Loucy (cell line): ENCODE results near the gene AUP1.

Source experiments
- EZH2phosphoT487 ChIP-seq: fragments of 200-600 bp; IDR thresholded peaks from 2 replicates; pipeline ENCODE4 v1.6.1; 2018; ENCODE audit warnings: antibody characterized with exemption, mild to moderate bottlenecking, moderate library complexity, borderline replicate concordance
- TF ChIP-seq, protein P1 (sequence below): fragments of 200-600 bp; sonication (generic); conservative IDR thresholded peaks from 2 replicates; pipeline ENCODE4 v1.5.1; 2014; ENCODE audit warnings: mild to moderate bottlenecking, antibody characterized with exemption, low read length

DNA sequence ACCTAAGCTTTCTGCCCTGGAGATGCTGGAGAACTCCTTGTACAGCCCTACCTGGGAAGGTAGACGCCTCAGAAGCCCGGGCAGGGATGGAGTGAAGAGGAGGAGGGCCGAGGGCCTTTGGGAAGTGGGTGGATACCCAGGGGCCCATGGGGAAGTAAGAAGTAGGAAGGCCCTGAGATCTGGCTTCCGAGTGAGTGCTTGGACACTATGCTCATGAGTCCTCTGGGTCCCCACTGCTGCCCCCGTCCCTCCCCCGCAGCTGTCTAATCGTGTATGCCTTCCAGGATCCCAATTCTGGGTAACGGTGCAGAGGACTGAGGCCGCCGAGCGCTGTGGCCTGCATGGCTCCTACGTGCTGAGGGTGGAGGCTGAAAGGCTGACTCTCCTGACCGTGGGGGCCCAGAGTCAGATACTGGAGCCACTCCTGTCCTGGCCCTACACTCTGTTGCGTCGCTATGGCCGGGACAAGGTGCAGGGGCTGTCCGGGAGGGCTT, 26.2 kb upstream of the AUP1 start:
- TF ChIP-seq, protein P1, sequence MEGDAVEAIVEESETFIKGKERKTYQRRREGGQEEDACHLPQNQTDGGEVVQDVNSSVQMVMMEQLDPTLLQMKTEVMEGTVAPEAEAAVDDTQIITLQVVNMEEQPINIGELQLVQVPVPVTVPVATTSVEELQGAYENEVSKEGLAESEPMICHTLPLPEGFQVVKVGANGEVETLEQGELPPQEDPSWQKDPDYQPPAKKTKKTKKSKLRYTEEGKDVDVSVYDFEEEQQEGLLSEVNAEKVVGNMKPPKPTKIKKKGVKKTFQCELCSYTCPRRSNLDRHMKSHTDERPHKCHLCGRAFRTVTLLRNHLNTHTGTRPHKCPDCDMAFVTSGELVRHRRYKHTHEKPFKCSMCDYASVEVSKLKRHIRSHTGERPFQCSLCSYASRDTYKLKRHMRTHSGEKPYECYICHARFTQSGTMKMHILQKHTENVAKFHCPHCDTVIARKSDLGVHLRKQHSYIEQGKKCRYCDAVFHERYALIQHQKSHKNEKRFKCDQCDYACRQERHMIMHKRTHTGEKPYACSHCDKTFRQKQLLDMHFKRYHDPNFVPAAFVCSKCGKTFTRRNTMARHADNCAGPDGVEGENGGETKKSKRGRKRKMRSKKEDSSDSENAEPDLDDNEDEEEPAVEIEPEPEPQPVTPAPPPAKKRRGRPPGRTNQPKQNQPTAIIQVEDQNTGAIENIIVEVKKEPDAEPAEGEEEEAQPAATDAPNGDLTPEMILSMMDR: no peak
- TF ChIP-seq EZH2phosphoT487: no peak
